ENCODE measurements around the gene CADM2.

Gene CADM2

DNA sequence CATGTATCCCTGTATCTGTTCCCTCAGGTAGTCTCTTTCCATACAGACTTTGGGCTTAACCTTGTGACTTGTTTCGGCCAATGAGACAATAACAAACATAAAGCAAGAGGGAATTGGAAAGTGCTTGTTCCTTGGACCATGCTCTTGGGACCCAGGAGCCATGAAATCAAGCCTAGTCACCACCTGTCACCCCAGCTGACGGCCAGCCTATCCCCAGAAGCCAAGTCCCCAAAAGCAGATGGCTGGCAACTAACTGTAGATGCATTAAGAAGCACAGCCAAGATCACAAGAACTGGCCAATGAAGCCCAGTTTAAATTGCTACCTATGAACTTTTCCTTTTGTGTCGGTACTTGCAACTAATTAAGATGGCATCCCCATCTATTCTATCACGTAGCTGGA is 822.0 kb downstream of the CADM2 start:
- DNase-seq (ENCODE audit: low read depth in 2 of 2, low spot score in 1 of 2): no peak

DNA sequence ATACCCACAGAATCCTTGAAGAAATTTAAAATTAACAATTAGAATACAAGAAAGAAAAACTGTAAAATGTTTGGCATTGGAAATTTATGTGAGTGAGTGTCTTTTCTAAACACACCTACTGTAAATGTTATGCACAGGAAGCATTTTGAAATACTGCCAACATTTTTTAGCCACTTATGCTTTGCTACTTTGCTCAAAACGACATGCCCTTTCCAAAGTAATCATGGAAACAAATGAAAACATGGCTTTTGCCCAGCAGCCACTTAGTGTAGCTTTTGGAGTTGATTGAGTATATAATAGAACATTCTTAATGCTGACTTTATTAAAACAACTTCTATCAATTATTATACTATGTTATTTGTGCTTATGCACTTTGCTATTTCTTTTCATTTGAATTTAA is 823.0 kb downstream of the CADM2 start:
- no peak for DNase-seq (ENCODE audit: low read depth in 2 of 2, low spot score in 1 of 2)

DNA sequence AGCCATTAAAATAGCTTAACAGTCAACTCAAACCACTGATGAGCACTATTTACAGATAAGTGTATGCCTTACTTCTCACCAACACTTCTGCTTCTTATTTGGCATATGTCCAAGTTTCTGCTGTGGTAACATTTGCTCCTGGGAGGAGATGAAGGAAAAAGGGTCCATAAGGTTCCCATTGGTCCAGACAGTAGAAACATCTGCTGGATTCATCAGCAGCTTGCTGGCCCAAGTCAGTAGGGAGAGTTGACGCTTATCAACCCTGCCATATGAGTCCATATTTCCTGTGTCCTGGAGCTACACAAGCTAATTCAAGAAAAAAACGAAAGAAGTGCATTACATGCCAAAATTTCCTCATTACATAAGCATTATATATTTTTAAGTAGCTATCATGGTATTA is 824.5 kb downstream of the CADM2 start:
- no peak for DNase-seq (ENCODE audit: low read depth in 2 of 2, low spot score in 1 of 2)

DNA sequence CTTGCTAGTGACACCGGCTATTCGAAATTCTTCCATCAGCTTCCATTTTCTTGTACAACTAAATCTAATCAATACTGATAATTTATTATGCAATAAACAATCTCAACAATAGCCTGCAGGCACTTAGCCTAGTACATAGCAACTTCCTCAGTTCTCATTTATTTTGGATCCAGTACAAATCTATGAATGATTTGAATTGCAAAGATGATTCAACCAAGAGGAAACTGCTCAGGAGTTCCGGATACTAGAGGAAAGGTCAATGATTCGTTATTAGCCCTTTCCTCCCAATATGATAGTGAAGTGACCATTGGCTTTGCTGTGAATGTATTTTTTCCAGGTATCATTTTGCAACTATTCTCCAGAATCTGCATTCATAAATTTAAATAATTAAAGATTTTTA is 827.0 kb downstream of the CADM2 start:
- no peak for DNase-seq (ENCODE audit: low read depth in 2 of 2, low spot score in 1 of 2)

DNA sequence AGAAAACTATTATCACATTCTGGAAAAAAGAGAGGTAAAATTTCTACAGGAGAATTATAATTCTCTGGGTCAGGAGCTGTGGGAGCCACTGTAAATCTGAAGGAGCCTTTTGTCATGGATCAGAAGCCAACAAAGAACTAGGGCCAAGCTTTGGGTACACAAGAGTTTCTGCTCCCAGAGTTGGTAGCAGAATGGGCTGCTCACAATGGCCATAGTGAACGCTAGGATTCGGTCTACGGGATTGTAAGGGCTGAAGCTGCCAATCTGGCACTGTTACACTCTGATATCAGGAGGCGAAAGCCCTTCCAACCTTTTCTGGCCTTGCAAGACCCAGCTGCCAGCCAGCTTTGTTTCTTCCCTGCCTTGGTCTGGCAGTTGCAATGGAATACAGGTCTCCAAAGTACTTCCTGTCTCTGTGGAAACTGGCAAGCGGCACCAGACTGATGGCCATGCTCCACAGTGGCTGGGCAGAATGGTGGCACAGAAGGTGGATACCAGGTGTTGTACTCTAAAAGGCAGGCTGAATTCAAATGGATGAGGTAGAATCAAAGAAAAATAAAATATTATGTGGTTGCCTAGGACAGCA is 831.7 kb downstream of the CADM2 start:
- no peak for DNase-seq (ENCODE audit: low read depth in 2 of 2, low spot score in 1 of 2)

DNA sequence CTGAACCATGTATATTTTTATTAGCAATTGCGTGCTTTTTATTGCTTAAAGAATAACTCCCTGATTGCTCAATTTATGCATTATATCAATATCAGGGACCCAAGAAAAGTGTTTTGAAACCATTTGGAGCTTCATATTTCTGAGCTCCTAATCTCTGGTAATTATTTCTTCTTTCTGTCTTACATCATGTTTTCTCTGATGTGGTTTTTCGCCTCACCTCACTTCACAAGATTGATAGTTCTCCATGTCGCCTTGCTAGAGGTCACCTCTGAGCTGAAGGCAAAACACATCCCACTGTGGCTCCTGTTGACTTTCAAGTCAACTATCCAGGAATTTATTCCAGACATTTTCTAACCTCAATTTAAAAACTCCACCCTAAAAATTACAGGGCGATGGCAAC is 837.4 kb downstream of the CADM2 start:
- no peak for DNase-seq (ENCODE audit: low read depth in 2 of 2, low spot score in 1 of 2)

DNA sequence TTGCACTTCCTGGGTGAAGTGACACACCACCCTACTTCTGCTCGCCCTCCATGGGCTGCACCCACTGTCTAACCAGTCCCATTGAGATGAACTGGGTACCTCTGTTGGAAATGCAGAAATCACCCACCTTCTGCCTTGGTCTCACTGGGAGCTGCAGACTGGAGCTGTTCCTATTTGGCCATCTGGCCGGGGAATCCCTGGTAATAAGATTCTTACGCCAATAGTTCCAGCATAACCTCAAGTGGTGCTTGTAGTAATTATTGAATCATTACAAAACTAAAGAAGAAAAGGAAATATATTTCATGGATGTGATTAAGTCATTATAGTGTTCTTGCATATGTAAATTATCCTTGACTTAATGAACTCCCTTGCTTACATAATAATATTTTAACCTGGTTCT is 841.9 kb downstream of the CADM2 start:
- DNase-seq (ENCODE audit: low read depth in 2 of 2, low spot score in 1 of 2): no peak

DNA sequence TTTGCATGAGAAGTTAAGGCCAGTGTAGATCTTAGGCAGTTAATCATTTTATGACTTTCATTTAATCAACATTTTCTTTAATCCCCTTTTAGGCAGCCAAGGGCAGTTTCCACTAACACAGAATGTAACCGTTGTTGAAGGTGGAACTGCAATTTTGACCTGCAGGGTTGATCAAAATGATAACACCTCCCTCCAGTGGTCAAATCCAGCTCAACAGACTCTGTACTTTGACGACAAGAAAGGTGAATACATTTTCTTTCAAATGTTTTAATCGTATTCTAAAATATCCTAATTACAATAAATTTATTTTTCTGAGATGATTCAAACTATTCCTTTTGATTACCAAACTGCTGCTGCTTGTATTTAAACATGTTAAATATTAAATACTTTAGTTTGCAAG is 843.2 kb downstream of the CADM2 start:
- no peak for DNase-seq (ENCODE audit: low read depth in 2 of 2, low spot score in 1 of 2)

DNA sequence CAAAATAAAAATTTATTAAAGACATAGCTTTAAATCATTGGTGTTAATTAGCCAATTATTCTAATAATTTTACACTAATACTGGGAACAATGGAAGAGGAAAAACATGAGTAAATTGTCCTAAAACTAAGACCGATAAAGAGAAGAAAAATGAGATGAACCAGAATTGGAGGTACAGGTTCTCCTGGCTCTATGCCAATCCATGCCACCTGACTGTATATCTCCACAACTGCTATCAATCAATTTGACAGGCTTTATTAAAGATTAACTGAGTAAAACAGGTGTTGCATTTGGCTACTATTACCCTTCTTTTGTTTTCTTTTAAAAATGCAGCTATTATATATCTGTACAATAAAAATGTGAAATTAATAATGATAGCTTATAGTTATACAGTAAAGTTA is 850.0 kb downstream of the CADM2 start:
- no peak for DNase-seq (ENCODE audit: low read depth in 2 of 2, low spot score in 1 of 2)

DNA sequence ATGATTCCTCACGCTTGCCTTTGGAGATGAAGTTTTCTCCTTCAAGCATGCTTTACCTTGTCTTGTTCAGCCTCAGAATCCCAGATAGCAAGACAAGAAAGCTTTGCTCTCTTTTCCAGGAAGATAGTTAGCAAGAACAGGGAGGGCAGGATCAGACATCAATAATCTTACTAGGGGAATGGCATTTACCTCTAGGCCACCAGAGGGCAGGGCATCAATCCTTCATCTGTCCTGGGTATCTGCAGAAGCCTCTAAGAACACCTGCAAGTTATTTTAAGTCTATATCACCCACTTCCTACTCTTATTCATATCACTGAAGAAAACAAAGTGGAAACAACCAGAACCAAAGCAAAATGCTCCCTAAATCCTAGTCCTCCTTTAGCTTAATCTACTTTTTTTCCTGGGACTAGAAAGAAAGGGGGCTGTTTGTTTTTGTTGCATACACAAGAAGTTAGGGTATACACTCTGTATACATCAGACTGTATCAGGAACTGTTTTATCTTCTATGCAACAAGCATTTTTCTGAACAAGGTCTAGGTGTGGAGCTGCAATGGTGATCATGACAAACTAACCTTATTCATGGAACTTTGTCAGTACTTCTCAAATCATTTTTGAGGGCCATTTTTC is 862.5 kb downstream of the CADM2 start:
- no peak for DNase-seq (ENCODE audit: low read depth in 2 of 2, low spot score in 1 of 2)

DNA sequence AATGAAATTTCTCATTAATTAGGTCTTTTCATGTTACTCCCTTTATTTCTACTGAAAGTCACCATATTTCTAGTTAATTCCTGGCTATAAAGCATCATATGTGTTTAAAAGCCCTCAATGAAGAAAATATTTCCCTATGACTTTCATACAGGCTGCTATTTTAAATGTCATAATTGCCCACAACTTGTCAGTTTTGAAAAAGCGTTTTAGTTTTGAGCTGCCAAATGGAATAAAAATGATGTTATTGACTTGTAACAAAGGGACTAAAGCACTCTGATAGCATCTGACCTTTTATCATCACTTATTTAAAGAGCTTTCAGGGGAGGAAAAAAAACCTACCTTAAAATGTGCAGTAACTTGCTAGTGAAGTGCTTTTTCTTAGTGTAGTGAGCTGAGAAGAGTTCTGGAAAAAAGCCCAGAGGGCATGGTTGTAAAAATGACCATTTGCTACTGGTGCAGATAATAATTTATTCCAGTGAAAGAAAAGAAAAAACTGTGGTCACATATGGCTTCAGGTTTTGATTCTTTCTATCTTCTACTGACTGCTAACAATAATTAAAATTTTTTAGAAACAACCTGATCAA is 877.2 kb downstream of the CADM2 start:
- DNase-seq (ENCODE audit: low read depth in 2 of 2, low spot score in 1 of 2): no peak

DNA sequence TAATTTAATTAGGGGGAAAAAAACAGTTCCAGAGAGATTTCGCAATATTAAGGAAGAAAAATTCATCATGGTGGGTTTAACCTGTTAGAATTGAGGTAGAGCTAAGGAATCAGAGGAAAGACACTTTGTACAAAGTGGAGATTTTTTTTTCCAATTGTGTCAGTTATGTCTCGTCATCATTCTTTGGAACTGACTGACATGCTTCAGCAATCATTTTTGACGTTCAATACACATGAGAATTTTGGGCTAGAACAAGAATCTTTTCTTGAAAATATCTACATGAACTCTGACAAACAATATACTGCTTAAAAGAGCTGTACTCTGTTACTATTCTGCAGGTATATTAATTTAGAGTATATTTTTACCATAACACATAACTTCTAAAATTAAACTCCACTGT is 878.6 kb downstream of the CADM2 start:
- DNase-seq (ENCODE audit: low read depth in 2 of 2, low spot score in 1 of 2): no peak

DNA sequence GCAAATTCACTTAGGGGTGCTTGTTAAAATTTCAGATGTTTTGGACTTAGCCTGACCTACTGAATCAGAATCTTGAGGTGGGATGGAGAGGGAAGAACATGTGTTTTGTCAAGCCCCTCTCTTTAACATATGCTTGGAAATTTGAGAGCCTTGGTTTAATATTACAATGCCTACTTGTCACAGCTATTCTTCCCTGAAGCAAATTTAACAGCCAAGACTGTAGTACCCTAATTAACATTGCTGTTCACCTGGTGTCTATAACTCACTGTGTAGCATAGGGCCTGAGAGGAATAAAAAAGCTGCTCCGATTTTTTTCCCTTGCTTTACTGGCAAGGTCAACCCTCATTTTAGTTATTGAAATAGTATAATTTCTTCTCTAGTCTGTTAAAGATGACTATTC is 880.1 kb downstream of the CADM2 start:
- no peak for DNase-seq (ENCODE audit: low read depth in 2 of 2, low spot score in 1 of 2)

DNA sequence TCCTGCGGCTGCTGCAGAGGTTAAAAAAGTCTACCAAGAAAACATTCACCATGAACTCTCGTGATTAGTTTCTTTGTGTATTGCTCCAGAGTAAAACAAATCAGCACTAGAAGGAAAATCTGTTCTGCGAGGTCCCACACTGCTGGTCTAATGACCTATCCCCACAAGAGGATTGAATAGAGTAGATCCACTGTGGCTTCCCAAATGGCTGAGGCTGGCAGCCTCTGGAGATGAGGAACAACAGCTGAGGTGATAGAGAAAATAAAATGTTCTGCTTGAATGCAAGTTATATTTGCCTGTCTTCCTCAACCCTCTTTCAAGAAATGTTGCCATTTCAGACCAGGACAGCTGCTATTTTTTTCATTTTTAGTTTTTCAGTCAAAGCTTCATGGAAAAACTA is 883.3 kb downstream of the CADM2 start:
- DNase-seq (ENCODE audit: low read depth in 2 of 2, low spot score in 1 of 2): no peak

DNA sequence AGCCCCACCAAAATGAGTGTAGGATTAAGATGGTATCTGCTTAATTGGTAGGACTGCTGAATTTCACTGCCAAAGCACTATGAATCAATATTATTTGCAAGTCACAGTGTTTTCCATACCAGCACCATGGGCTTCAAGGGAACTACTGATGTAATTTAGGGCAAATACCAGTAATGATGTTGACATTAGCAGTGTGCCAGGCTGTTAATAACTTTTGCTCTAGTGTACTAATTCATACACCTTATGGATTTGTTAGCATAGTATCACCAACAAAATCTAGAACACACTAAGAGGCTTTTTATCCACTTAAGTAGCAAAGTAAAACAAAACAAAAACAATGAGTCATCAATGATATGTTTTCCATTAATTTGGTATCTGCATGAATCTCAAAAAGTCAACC is 888.2 kb downstream of the CADM2 start:
- no peak for DNase-seq (ENCODE audit: low read depth in 2 of 2, low spot score in 1 of 2)

DNA sequence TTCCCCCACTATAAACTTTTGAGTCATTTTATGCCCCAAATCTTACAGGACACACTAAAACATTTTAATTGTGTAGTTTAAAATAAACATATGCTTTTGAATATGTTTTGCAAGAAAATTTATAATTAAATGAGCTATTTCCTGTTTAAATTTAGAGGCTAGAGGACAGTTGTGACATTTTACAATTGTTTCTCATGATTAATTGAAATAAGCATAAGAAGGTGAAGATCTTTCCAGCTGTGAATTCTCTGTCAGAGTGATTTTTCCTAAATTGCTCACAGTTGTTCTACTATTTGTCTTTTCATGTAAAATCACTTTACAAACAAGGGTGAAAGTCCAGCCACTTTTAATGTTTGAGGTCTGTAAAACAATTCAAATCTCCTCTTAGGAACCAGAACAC is 892.3 kb downstream of the CADM2 start:
- DNase-seq (ENCODE audit: low read depth in 2 of 2, low spot score in 1 of 2): no peak

DNA sequence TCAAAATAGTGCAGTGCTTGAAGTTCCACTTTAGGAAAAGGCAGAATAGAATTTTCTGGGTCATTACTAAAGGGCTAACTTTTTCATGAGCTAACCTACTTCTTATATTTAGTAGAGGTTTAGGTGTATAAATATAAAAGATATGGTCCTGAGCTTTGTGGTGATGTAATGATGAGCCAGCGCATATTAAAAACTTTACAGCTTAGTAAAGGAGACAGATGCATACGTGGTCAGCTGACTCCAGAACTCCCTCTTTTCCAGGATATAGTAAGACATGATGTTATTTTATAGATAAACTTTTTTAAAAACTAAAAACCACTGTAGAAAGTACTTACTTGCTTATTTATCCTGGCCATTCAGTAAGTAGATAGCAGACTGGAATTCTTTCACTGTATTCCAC is 895.0 kb downstream of the CADM2 start:
- DNase-seq (ENCODE audit: low read depth in 2 of 2, low spot score in 1 of 2): no peak

DNA sequence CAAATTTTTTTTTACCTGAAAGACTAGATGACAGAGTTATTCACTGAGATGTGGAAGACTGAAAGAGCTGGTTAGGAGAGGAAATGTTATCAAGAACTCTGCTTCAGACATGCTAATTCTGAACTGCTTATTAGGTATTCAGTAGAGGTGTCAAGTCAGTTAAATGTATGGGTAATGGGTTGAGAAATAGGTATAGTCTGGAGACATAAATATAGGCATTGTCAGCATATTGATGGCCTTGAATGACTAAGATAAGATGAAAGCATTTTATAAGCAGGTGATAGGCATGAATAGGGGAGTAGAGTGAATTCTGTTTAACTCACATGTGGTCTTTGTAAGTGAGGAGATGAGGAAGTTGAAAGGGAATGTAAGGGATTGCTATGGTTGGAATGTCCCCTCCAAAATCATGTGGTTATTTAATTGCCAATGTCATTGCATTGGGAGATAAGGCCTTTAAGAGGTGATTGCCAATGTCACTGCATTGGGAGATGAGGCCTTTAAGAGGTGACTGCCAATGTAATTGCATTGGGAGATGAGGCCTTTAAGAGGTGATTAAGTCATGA is 904.2 kb downstream of the CADM2 start:
- DNase-seq (ENCODE audit: low read depth in 2 of 2, low spot score in 1 of 2): no peak

DNA sequence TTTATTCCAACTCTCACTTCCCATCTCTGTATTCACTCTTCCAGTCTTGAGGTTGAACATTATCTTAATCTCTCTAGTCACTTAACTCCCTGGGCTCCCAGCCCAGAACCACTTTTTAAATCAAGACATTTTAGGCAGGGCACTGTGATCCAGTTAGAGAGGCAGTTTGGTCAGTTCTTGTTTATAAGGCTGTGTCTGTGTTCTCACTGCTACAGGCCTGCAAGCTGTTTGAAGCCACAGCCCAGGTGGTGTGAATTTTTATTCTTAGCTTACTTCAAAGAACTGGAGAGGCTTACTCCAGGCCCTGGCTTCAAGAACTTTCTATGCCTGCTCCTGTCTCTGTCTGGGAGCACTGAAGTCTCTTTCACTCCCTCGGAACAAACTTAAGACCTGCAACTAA is 906.1 kb downstream of the CADM2 start:
- DNase-seq (ENCODE audit: low read depth in 2 of 2, low spot score in 1 of 2): no peak

DNA sequence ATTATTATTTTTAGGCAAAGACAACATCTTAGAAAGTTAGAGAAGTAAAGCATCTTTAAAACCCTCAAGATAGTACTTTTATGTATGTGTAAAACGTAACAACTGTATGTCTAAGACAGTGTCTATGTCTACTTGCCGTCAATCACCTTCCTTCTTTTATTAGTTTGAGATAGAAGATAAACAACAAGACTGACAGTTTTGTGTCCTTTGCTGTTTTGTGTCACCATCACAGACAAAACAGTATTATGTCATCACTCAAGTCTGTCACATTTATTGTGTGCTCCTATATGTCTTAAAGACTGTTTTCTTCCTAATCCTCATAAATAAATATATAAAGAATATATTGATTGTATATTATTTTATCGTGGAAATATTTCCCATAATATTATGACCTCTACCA is 908.3 kb downstream of the CADM2 start:
- no peak for DNase-seq (ENCODE audit: low read depth in 2 of 2, low spot score in 1 of 2)

DNA sequence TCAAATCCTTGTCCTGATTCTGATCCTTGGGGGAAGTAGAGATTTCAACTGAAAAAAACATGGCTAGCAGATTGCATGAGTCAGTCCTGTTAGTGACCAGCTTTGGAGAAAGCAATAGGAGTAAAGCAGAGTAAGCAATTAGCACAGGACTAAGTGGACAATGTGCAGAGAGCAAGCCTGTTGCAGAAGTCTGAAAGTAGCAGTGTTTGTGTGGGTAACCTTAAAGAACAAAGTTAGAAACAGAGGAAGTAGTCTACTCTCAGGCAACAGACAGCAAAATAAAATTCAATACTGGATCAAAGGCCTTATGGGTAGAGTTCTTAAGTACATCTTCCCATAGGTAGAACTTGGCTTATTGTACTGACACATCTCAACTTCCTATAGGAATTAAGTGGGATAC is 916.8 kb downstream of the CADM2 start:
- DNase-seq (ENCODE audit: low read depth in 2 of 2, low spot score in 1 of 2): no peak

DNA sequence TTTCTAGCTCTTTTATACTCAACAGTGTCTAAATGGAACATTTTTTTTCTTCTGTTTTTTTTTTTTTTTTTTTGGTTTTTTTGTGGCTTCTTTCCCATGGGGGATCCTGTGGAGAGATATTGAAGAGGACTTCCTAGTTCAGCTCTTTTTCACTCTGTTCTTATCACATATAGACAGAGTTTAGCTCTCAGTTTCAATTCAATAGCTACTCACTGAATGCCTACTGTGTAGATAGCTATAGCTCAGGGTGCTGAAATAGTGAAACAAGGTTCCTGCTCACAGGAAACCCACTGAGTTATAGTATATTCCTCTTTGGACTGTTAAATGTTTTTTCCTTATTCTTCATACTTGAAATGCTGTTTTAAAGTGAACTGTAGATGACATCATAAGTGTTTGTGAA is 918.8 kb downstream of the CADM2 start:
- DNase-seq (ENCODE audit: low read depth in 2 of 2, low spot score in 1 of 2): no peak

DNA sequence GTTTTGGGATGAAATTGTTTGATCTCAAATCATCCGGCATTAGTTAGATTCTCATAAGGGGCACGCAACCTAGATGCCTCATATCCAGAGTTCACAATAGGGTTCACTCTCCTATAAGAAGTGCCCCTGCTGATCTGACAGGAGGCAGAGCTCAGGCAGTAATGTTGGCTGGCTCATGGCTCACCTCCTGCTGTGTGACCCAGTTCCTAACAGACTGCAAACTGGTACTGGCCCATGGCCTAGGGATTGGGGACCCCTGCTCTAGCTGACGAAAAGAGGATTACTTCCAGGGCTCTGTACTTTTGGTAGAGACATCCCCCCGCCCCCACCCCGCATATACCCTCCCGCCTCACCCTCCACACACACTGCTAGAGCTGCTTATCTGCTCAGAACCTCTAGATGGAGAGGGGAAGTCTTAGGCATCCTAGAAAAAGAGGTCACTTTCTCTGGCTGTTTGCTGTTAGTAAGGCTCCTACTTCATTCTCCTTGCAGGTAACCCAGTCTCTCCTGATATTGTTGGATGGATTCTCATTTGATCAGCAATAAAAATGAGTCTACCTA is 923.1 kb downstream of the CADM2 start:
- DNase-seq (ENCODE audit: low read depth in 2 of 2, low spot score in 1 of 2): no peak
